IPS-18c (cell line): ENCODE measurements around the gene SUPV3L1.

Experiments
- H3K4me3 ChIP-seq: 2 replicates; pipeline ENCODE4 v1.7.0; 2013; ENCODE audit warnings: low read depth, mild to moderate bottlenecking, low read length, moderate library complexity; ENCODE audit not compliant: insufficient read depth
- H3K9me3 ChIP-seq: one replicate; pipeline ENCODE4 v1.6.1; 2013; ENCODE audit warnings: mild to moderate bottlenecking, low read length, moderate library complexity; ENCODE audit not compliant: control insufficient read depth, insufficient read depth

The SUPV3L1 gene

GRCh38 chr10:69220041-69220451 lies 40.0 kb downstream of the SUPV3L1 start, which contains the start of gene HKDC1:
HKDC1 (plus strand) TSS chr10:69220332; CDS start chr10:69220436, 104 bp downstream.
- Histone ChIP-seq H3K4me3 (no peak within 1 kb of the TSS), H3K9me3 (no peaks in the 10 kb centered on the region)

- no peak overlapping the region for H3K4me3 ChIP-seq
- H3K9me3 ChIP-seq: no peaks in the 10 kb centered on the region
Measured at GRCh38 chr10:69220507-69220906, 40.5 kb downstream of the SUPV3L1 start.

- H3K4me3 ChIP-seq: no peak overlapping the region
Measured at GRCh38 chr10:69222157-69223027, 42.4 kb downstream of the SUPV3L1 start.

GRCh38 chr10:69223028-69223342 lies 43.0 kb downstream of the SUPV3L1 start:
- peaks cover 2% of the 10 kb centered on the region for H3K9me3 ChIP-seq
- H3K4me3 ChIP-seq: no peak overlapping the region

More at GRCh38 chr10:69222157-69223027, 42.4 kb downstream of the SUPV3L1 start:
- H3K9me3 ChIP-seq: peaks cover 2% of the 10 kb centered on the region

- Histone ChIP-seq H3K4me3 (no peak overlapping the region), H3K9me3 (peaks cover 2% of the 10 kb centered on the region)
Measured at GRCh38 chr10:69224862-69225657, 45.0 kb downstream of the SUPV3L1 start.

- Histone ChIP-seq H3K4me3 (no peak overlapping the region), H3K9me3 (peaks cover 2% of the 10 kb centered on the region)
Measured at GRCh38 chr10:69225681-69226080, 45.6 kb downstream of the SUPV3L1 start.

GRCh38 chr10:69226919-69227450 lies 47.0 kb downstream of the SUPV3L1 start:
- H3K4me3 ChIP-seq: no peak overlapping the region
- peaks cover 2% of the 10 kb centered on the region for H3K9me3 ChIP-seq

GRCh38 chr10:69228151-69228550 lies 48.1 kb downstream of the SUPV3L1 start:
- Histone ChIP-seq H3K9me3 (peaks cover 2% of the 10 kb centered on the region), H3K4me3 (no peak overlapping the region)

GRCh38 chr10:69229616-69229916 lies 49.5 kb downstream of the SUPV3L1 start:
- peaks cover 2% of the 10 kb centered on the region for H3K9me3 ChIP-seq
- H3K4me3 ChIP-seq: no peak overlapping the region

GRCh38 chr10:69230128-69230527 lies 50.1 kb downstream of the SUPV3L1 start:
- Histone ChIP-seq H3K4me3 (no peak overlapping the region), H3K9me3 (peaks cover 2% of the 10 kb centered on the region)

- no peak overlapping the region for H3K4me3 ChIP-seq
- no peaks in the 10 kb centered on the region for H3K9me3 ChIP-seq
Measured at GRCh38 chr10:69232252-69232651, 52.2 kb downstream of the SUPV3L1 start.

GRCh38 chr10:69232736-69233480 lies 52.9 kb downstream of the SUPV3L1 start:
- no peak overlapping the region for H3K4me3 ChIP-seq
- no peaks in the 10 kb centered on the region for H3K9me3 ChIP-seq

GRCh38 chr10:69234447-69234846 lies 54.4 kb downstream of the SUPV3L1 start:
- H3K4me3 ChIP-seq: no peak overlapping the region

GRCh38 chr10:69237528-69238159 lies 57.6 kb downstream of the SUPV3L1 start:
- Histone ChIP-seq H3K9me3 (no peaks in the 10 kb centered on the region), H3K4me3 (no peak overlapping the region)

More at GRCh38 chr10:69234447-69234846, 54.4 kb downstream of the SUPV3L1 start:
- no peaks in the 10 kb centered on the region for H3K9me3 ChIP-seq

- H3K4me3 ChIP-seq: no peak overlapping the region
Measured at GRCh38 chr10:69239136-69239535, 59.1 kb downstream of the SUPV3L1 start.

GRCh38 chr10:69239816-69240434 lies 59.9 kb downstream of the SUPV3L1 start:
- Histone ChIP-seq H3K4me3 (no peak overlapping the region), H3K9me3 (no peaks in the 10 kb centered on the region)

More at GRCh38 chr10:69239136-69239535, 59.1 kb downstream of the SUPV3L1 start:
- H3K9me3 ChIP-seq: no peaks in the 10 kb centered on the region
